ENCODE results near the gene SSR3. TPM values are rescaled to one million over a fixed set of nuclear protein-coding genes. Genes with fewer than 3 reads are reported as not detected.
A peak's percentile ranks its signal among the peaks of the same experiment; 100 is the strongest.
"Not testable (repeated sequence)": the region's sequence is repeated elsewhere in the genome, so short reads cannot be mapped to it uniquely, and the experiment has no call there.

Gene SSR3
- total RNA-seq, 4 donors from 2014 or later: 27.5 to 72.9 (median 44.4) TPM

- WGBS, 2 donors: 71 to 80% methylated on average over 1 of the region's 1 CpG
- no peak for DNase-seq (ENCODE audit: low spot score in 2 of 2)
- intact Hi-C loops (cut with DNase I; ENCODE audit: low total_unique reads): no loop called here
- TF ChIP-seq POLR2A (IDR thresholded peaks at IDR 0.05): no peak
- TF ChIP-seq, protein P1, sequence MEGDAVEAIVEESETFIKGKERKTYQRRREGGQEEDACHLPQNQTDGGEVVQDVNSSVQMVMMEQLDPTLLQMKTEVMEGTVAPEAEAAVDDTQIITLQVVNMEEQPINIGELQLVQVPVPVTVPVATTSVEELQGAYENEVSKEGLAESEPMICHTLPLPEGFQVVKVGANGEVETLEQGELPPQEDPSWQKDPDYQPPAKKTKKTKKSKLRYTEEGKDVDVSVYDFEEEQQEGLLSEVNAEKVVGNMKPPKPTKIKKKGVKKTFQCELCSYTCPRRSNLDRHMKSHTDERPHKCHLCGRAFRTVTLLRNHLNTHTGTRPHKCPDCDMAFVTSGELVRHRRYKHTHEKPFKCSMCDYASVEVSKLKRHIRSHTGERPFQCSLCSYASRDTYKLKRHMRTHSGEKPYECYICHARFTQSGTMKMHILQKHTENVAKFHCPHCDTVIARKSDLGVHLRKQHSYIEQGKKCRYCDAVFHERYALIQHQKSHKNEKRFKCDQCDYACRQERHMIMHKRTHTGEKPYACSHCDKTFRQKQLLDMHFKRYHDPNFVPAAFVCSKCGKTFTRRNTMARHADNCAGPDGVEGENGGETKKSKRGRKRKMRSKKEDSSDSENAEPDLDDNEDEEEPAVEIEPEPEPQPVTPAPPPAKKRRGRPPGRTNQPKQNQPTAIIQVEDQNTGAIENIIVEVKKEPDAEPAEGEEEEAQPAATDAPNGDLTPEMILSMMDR (IDR thresholded peaks at IDR 0.05): no peak
- no peak overlapping the region for H3K4me3 ChIP-seq (ENCODE audit: low read depth, poor library complexity, severe bottlenecking)
These were observed 9.2 kb upstream of the SSR3 start for GRCh38 chr3:156563900-156564682.

GRCh38 chr3:156562486-156562885, 7.6 kb upstream of the SSR3 start:
- H3K4me3 ChIP-seq (ENCODE audit: low read depth, poor library complexity, severe bottlenecking); DNase-seq (ENCODE audit: low spot score in 2 of 2); intact Hi-C loops (cut with DNase I; ENCODE audit: low total_unique reads): not testable (repeated sequence)
- 80 to 81% methylated on average over 8 of the region's 8 CpGs for WGBS, 2 donors

DNA sequence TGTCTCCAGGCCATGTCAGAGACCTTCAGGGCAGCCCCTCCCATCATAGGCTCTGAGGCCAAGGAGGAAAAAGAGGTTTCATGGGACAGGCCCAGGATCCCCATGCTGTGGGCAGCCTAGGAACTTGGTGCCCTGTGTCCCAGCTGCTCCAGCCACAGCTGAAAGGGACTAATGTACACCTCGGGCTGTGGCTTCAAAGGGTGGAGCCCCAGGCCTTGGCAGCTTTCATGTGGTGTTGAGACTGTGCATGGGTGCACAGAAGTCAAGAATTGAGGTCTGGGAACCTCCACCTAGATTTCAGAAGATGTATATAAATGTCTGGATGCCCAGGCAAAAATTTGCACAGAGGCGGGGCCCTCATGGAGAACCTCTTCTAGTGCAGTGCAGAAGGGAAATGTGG, 6.6 kb upstream of the SSR3 start:
- DNase-seq (ENCODE audit: low spot score in 2 of 2): no peak
- H3K4me3 ChIP-seq (ENCODE audit: low read depth, poor library complexity, severe bottlenecking): no peak overlapping the region
- whole genome bisulfite sequencing, 2 donors: 64 to 71% methylated on average over 2 of the region's 2 CpGs
- TF ChIP-seq, protein P1 (IDR thresholded peaks at IDR 0.05): no peak
- TF ChIP-seq POLR2A (IDR thresholded peaks at IDR 0.05): no peak
- intact Hi-C loops (cut with DNase I; ENCODE audit: low total_unique reads): no loop called here

GRCh38 chr3:156559321-156559720, 4.4 kb upstream of the SSR3 start:
- DNase-seq (ENCODE audit: low spot score in 2 of 2): no peak
- WGBS, 2 donors: 68 to 86% methylated on average over 1 of the region's 1 CpG
- H3K4me3 ChIP-seq (ENCODE audit: low read depth, poor library complexity, severe bottlenecking): no peak overlapping the region
- no peak for TF ChIP-seq POLR2A (IDR thresholded peaks at IDR 0.05)
- TF ChIP-seq, protein P1 (IDR thresholded peaks at IDR 0.05): no peak
- intact Hi-C loops (cut with DNase I; ENCODE audit: low total_unique reads): no loop called here

- no peak overlapping the region for H3K4me3 ChIP-seq (ENCODE audit: low read depth, poor library complexity, severe bottlenecking)
- no peak for DNase-seq (ENCODE audit: low spot score in 2 of 2)
- no peak for TF ChIP-seq POLR2A (IDR thresholded peaks at IDR 0.05)
- TF ChIP-seq, protein P1 (IDR thresholded peaks at IDR 0.05): no peak
- intact Hi-C loops (cut with DNase I; ENCODE audit: low total_unique reads): no loop called here
These were observed 3.5 kb upstream of the SSR3 start for GRCh38 chr3:156558389-156558788.

GRCh38 chr3:156554515-156554841, 439 bp downstream of the SSR3 start:
- intact Hi-C loops (cut with DNase I; ENCODE audit: low total_unique reads): no loop called here
- TF ChIP-seq, protein P1 (IDR thresholded peaks at IDR 0.05): no peak
- TF ChIP-seq POLR2A (IDR thresholded peaks at IDR 0.05): no peak
- H3K4me3 ChIP-seq (ENCODE audit: low read depth, poor library complexity, severe bottlenecking): peak overlapping the region; percentile 94
- DNase-seq (ENCODE audit: low spot score in 2 of 2): no peak
- WGBS, 2 donors: 0 to 1% methylated on average over 11 of the region's 11 CpGs

Data from lower leg skin (tissue), 4 donors.